Astrocyte (in vitro differentiated cells and primary cell): Measurements from ENCODE around the gene CELSR3.

ENCODE experiments used
- EZH2 ChIP-seq: IDR thresholded peaks from 2 replicates; pipeline ENCODE4 v1.6.1; 2012; ENCODE audit warnings: mild to moderate bottlenecking, low read length, inconsistent platforms; ENCODE audit not compliant: insufficient read depth
- TF ChIP-seq, protein P1 (sequence below): IDR thresholded peaks from 2 replicates; pipeline ENCODE4 v1.5.1; 2011; ENCODE audit warnings: low read depth, mild to moderate bottlenecking, inconsistent platforms, low read length, moderate library complexity; ENCODE audit not compliant: insufficient read depth

- TF ChIP-seq, protein P1, sequence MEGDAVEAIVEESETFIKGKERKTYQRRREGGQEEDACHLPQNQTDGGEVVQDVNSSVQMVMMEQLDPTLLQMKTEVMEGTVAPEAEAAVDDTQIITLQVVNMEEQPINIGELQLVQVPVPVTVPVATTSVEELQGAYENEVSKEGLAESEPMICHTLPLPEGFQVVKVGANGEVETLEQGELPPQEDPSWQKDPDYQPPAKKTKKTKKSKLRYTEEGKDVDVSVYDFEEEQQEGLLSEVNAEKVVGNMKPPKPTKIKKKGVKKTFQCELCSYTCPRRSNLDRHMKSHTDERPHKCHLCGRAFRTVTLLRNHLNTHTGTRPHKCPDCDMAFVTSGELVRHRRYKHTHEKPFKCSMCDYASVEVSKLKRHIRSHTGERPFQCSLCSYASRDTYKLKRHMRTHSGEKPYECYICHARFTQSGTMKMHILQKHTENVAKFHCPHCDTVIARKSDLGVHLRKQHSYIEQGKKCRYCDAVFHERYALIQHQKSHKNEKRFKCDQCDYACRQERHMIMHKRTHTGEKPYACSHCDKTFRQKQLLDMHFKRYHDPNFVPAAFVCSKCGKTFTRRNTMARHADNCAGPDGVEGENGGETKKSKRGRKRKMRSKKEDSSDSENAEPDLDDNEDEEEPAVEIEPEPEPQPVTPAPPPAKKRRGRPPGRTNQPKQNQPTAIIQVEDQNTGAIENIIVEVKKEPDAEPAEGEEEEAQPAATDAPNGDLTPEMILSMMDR: no peak
- TF ChIP-seq EZH2: no peak
Measured at GRCh38 chr3:48686538-48687219, 24.0 kb upstream of the CELSR3 start.
